Measurements from ENCODE around the gene SIPA1L3.
"Not testable (repeated sequence)": the region's sequence is repeated elsewhere in the genome, so short reads cannot be mapped to it uniquely, and the experiment has no call there.

Gene SIPA1L3

DNA sequence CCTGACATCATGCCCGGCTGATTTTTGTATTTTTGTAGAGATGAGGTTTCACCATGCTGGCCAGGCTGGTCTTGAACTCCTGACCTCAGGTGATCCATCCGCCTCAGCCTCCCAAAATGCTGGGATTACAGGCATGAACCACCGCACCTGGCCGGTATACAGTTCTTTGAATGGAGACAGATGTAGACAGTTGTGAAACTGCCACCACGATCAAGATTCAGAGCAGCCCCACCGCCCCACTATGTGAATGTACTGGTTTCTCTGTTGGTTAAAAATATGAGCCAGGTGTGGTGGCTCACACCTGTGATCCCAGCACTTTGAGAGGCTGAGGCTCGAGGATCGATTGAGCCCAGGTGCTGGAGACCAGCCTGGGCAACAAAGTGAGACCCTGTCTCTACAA, 123.0 kb downstream of the SIPA1L3 start:
- DNase-seq; in situ Hi-C loops (cut with MboI; ENCODE audit: low pct_unique_long_range_greater_than_20kb, low sequenced_read_pairs): not testable (repeated sequence)

DNA sequence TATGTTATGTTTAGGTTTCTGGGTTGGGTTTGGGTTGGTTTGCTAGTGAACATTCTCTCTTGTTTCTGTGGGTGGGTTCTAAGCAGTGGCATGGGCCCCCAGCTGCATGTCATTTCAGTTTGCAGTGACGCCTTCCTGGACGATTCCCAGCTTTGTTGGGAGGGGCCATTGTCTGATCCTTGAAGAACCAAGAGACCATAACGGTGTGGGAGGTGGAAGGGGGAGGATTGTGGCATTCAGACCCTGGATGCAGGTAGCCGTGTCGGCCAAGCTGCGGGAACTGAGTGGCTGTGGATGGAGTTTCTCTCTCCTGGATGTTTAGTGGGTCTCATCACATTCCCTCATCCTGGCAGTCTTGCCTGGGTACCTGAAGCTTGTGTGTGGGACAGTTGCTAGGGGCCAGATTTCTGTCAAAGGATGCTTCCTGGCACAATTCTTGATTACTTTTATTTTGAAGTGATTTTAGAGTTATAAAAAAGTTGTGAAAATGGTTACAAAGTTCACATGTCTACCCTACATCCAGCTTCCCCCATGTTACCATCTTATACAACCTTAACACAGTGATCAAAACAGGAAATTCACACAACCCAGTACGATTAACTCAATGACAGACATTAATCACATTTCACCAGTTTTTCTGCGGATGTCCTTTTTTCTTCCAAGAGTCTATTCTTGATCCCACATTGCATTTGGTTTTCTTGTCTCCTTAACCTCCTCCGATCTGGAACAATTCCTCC, 123.8 kb downstream of the SIPA1L3 start:
- DNase-seq, result no peak
- in situ Hi-C loops (cut with MboI; ENCODE audit: low pct_unique_long_range_greater_than_20kb, low sequenced_read_pairs), result no loop called here

- in situ Hi-C loops (cut with MboI; ENCODE audit: low pct_unique_long_range_greater_than_20kb, low sequenced_read_pairs), result no loop called here
- DNase-seq, result no peak
Observed at GRCh38 chr19:38031423-38031770, 124.4 kb downstream of the SIPA1L3 start.

GRCh38 chr19:38032151-38032550, 125.1 kb downstream of the SIPA1L3 start:
- no peak for DNase-seq
- in situ Hi-C loops (cut with MboI; ENCODE audit: low pct_unique_long_range_greater_than_20kb, low sequenced_read_pairs), result no loop called here

GRCh38 chr19:38032951-38033350, 125.9 kb downstream of the SIPA1L3 start:
- in situ Hi-C loops (cut with MboI; ENCODE audit: low pct_unique_long_range_greater_than_20kb, low sequenced_read_pairs), result no loop called here
- no peak for DNase-seq

DNA sequence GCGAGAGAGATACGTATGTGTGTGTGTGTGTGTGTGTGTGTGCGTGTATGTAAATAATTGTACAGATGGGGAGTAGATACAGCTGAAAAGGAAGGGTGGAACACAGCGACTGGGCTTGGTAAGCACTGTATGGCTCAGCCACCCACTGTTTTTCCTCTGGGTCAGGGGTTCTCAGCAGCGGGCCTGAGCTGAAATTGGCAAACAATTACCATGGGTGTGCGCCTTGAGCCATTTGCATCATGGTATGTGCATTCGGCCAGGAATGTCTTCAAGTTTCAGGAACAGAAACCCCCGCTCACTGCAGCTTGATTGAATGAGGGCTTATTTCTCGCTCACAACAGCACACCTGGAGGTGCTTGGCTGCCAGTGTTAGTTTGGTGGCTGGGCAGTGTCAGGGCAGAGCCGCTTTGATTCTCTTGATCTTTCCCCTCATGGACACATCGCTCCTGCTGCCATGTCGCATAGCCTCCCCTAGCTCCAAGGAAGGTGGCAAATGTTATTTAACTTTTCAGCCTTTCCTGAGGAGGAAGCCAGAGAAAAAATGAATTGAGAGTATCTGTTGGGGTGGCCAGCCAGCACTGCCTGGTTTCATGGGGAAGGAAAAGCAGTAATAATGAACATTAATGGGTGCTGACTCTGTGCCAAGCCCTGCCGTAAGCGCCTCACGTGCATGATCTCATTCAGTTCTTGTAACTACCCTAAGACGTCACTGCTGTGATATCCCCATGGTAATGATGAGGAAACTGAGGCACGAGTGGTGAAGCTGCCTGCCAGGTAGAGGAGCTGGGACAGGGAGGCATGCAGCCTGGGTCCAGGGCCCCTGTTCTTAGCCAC, 126.9 kb downstream of the SIPA1L3 start:
- in situ Hi-C loops (cut with MboI; ENCODE audit: low pct_unique_long_range_greater_than_20kb, low sequenced_read_pairs), result no loop called here
- DNase-seq, result no peak

- in situ Hi-C loops (cut with MboI; ENCODE audit: low pct_unique_long_range_greater_than_20kb, low sequenced_read_pairs), result no loop called here
- peak; percentile 69 for DNase-seq
Observed at GRCh38 chr19:38034492-38034860, 127.5 kb downstream of the SIPA1L3 start.

GRCh38 chr19:38035515-38036495, 128.8 kb downstream of the SIPA1L3 start:
- in situ Hi-C loops (cut with MboI; ENCODE audit: low pct_unique_long_range_greater_than_20kb, low sequenced_read_pairs), result no loop called here
- no peak for DNase-seq

GRCh38 chr19:38036707-38037611, 130.0 kb downstream of the SIPA1L3 start:
- in situ Hi-C loops (cut with MboI; ENCODE audit: low pct_unique_long_range_greater_than_20kb, low sequenced_read_pairs), result no loop called here
- no peak for DNase-seq

- in situ Hi-C loops (cut with MboI; ENCODE audit: low pct_unique_long_range_greater_than_20kb, low sequenced_read_pairs), result no loop called here
- no peak for DNase-seq
Observed at GRCh38 chr19:38039966-38040365, 133.0 kb downstream of the SIPA1L3 start.

GRCh38 chr19:38042132-38042531, 135.1 kb downstream of the SIPA1L3 start:
- DNase-seq, result no peak
- in situ Hi-C loops (cut with MboI; ENCODE audit: low pct_unique_long_range_greater_than_20kb, low sequenced_read_pairs), result no loop called here

GRCh38 chr19:38043649-38044144, 136.7 kb downstream of the SIPA1L3 start:
- DNase-seq, result no peak
- in situ Hi-C loops (cut with MboI; ENCODE audit: low pct_unique_long_range_greater_than_20kb, low sequenced_read_pairs), result no loop called here

- DNase-seq, result no peak
- in situ Hi-C loops (cut with MboI; ENCODE audit: low pct_unique_long_range_greater_than_20kb, low sequenced_read_pairs), result no loop called here
Observed at GRCh38 chr19:38044267-38045111, 137.5 kb downstream of the SIPA1L3 start.

DNA sequence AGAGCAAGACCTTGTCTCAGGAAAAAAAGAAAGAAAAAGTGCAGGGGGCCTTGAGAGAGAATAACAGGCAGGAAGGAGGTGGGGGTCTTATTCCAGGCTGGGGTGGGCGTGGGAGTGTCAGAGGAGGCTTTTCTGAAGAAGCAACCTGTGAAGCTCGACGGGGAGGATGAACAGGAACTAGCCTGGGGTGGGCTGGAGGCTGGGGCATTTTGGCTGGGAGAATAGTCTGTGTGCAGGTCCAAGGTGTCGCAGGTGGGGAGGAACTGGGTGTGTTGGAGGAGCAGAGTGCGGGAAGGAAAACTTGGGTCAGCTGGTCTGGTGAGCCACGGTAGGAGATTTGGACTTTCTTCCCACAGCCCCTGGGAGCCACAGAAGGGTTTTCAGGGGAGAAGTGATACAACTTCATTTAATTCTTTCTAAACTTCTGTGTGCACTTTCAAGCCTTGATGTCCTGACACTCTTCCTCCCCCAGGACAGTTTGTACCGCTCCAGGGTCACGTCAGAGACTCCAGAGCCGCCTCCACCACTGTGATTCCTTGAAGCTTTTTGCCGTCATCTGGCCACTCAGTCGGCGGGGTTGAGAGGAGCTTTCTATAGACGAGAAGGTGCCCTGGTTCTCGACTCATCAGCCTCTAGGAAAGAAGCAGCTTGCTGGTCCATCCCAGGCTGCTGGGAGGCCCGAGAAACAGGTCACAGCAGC, 138.7 kb downstream of the SIPA1L3 start:
- DNase-seq, result no peak
- in situ Hi-C loops (cut with MboI; ENCODE audit: low pct_unique_long_range_greater_than_20kb, low sequenced_read_pairs), result no loop called here

GRCh38 chr19:38046254-38047048, 139.4 kb downstream of the SIPA1L3 start:
- in situ Hi-C loops (cut with MboI; ENCODE audit: low pct_unique_long_range_greater_than_20kb, low sequenced_read_pairs), result no loop called here
- no peak for DNase-seq

GRCh38 chr19:38047049-38047438, 140.0 kb downstream of the SIPA1L3 start:
- in situ Hi-C loops (cut with MboI; ENCODE audit: low pct_unique_long_range_greater_than_20kb, low sequenced_read_pairs), result no loop called here
- DNase-seq, result no peak

Data from KBM-7 (cell line).